GM12865 (cell line): ENCODE results near the gene ADPRS.
A peak's percentile ranks its signal among the peaks of the same experiment; 100 is the strongest.

Experiments
- DNase-seq: peaks from one replicate; pipeline ENCODE4 v3.0.0; 2010; ENCODE audit warnings: low read depth
- H3K4me3 ChIP-seq: 2 replicates; pipeline ENCODE4 v1.5.1; 2011; ENCODE audit warnings: mild to moderate bottlenecking, low read depth, low read length, control low read depth
- CTCF ChIP-seq: IDR thresholded peaks from 2 replicates; pipeline ENCODE4 v1.5.1; 2011; ENCODE audit warnings: low read length, control low read depth, low read depth, inconsistent platforms; ENCODE audit not compliant: insufficient read depth; ENCODE audit errors: missing control alignments

Gene ADPRS

GRCh38 chr1:36092798-36093185, 4.1 kb downstream of the ADPRS start:
- H3K4me3 ChIP-seq = no peak overlapping the region
- DNase-seq = no peak
- TF ChIP-seq CTCF = no peak

- H3K4me3 ChIP-seq = no peak overlapping the region
- DNase-seq = no peak
- no peak for TF ChIP-seq CTCF
These were observed 4.5 kb downstream of the ADPRS start for GRCh38 chr1:36093226-36093625.

- no peak overlapping the region for H3K4me3 ChIP-seq
- TF ChIP-seq CTCF = no peak
- no peak for DNase-seq
These were observed 5.2 kb downstream of the ADPRS start for GRCh38 chr1:36093929-36094328.

- no peak for TF ChIP-seq CTCF
- no peak overlapping the region for H3K4me3 ChIP-seq
These were observed 5.9 kb downstream of the ADPRS start for GRCh38 chr1:36094621-36095061.

GRCh38 chr1:36095760-36096405, 7.2 kb downstream of the ADPRS start:
- DNase-seq = no peak
- no peak for TF ChIP-seq CTCF
- no peak overlapping the region for H3K4me3 ChIP-seq

More at GRCh38 chr1:36094621-36095061, 5.9 kb downstream of the ADPRS start:
- no peak for DNase-seq

- H3K4me3 ChIP-seq = no peak overlapping the region
- TF ChIP-seq CTCF = peak; percentile 8
- DNase-seq = no peak
These were observed 8.1 kb downstream of the ADPRS start for GRCh38 chr1:36096500-36097432.
